HEK293T (cell line): ENCODE data around the gene DUS1L.

ENCODE experiments used
- CTCF ChIA-PET: fragments of 350-600 bp; formaldehyde crosslinking; extraction: SDS; loops from one replicate; lab custom pipeline; 2021; ENCODE audit warnings: antibody characterized with exemption, inconsistent platforms; lab: Yijun Ruan, JAX
- POLR2A ChIA-PET: fragments of 350-600 bp; formaldehyde crosslinking; extraction: SDS; loops from one replicate; lab custom pipeline; 2020; ENCODE audit warnings: antibody characterized with exemption, inconsistent platforms; lab: Yijun Ruan, JAX
- DNase-seq: peaks from one replicate; pipeline ENCODE4 v3.0.0; 2012; ENCODE audit warnings: mixed read lengths; ENCODE audit errors: extremely low spot score
- ARNT ChIP-seq: fragments of 450-650 bp; IDR thresholded peaks from 2 replicates; pipeline ENCODE4 v1.6.1; 2017; ENCODE audit warnings: mild to moderate bottlenecking
- BHLHE40 ChIP-seq: fragments of 450-650 bp; IDR thresholded peaks from 2 replicates; pipeline ENCODE4 v1.6.1; 2016; ENCODE audit warnings: mild to moderate bottlenecking, moderate library complexity, borderline replicate concordance
- CTBP1 ChIP-seq: fragments of 450-650 bp; IDR thresholded peaks from 2 replicates; pipeline ENCODE4 v1.6.1; 2016; ENCODE audit warnings: borderline replicate concordance
- ELF4 ChIP-seq: fragments of 450-650 bp; IDR thresholded peaks from 2 replicates; pipeline ENCODE4 v1.6.1; 2017; ENCODE audit warnings: antibody characterized with exemption
- FOXA1 ChIP-seq: fragments of 450-650 bp; IDR thresholded peaks from 2 replicates; pipeline ENCODE4 v1.6.1; 2016; ENCODE audit warnings: mild to moderate bottlenecking
- FOXK2 ChIP-seq: fragments of 450-650 bp; IDR thresholded peaks from 2 replicates; pipeline ENCODE4 v1.6.1; 2016; ENCODE audit warnings: mild to moderate bottlenecking
- FOXM1 ChIP-seq: fragments of 450-650 bp; IDR thresholded peaks from 2 replicates; pipeline ENCODE4 v1.6.1; 2017; ENCODE audit warnings: mild to moderate bottlenecking, borderline replicate concordance
- HDGF ChIP-seq: fragments of 450-650 bp; IDR thresholded peaks from 2 replicates; pipeline ENCODE4 v1.6.1; 2017; ENCODE audit warnings: antibody characterized with exemption, borderline replicate concordance
- L3MBTL2 ChIP-seq: fragments of 450-650 bp; conservative IDR thresholded peaks from 2 replicates; pipeline ENCODE4 v1.6.1; 2016; ENCODE audit warnings: mild to moderate bottlenecking
- LEF1 ChIP-seq: fragments of 450-650 bp; IDR thresholded peaks from 2 replicates; pipeline ENCODE4 v1.6.1; 2017; ENCODE audit warnings: mild to moderate bottlenecking, borderline replicate concordance
- NFRKB ChIP-seq: fragments of 450-650 bp; IDR thresholded peaks from 2 replicates; pipeline ENCODE4 v1.6.1; 2016; ENCODE audit warnings: mild to moderate bottlenecking, moderate library complexity
- SP1 ChIP-seq: fragments of 450-650 bp; IDR thresholded peaks from 2 replicates; pipeline ENCODE4 v1.6.1; 2017
- SUZ12 ChIP-seq: fragments of 450-650 bp; IDR thresholded peaks from 2 replicates; pipeline ENCODE4 v1.6.1; 2016; ENCODE audit warnings: mild to moderate bottlenecking
- TARDBP ChIP-seq: fragments of 450-650 bp; IDR thresholded peaks from 2 replicates; pipeline ENCODE4 v1.6.1; 2016
- ZNF384 ChIP-seq: fragments of 450-650 bp; IDR thresholded peaks from 2 replicates; pipeline ENCODE4 v1.6.1; 2016
- TF ChIP-seq, protein P1 (sequence below): fragments of 450-650 bp; IDR thresholded peaks from 2 replicates; pipeline ENCODE4 v1.6.1; 2016

Gene DUS1L

DNA sequence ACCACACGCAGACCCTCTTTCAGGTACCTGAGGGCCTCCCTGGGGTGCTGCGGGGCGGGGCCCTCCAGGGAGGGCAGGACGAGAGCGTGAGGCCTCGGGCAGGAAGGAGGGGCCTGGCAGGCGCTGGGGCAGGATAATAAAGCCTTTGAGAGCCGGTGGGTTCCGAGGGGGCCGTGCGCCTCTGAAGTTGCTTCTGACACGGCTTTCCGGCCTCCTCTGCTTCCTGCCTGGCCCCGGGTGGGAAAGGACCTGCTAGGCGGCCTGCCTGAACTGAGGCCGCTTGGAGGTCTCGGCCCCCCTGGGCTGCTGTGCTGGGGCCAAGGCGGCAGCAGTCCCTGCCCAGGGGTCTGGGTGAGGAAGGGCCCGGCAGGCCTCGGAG lies 53.4 kb downstream of the DUS1L start:
- TF ChIP-seq FOXK2: no peak
- TF ChIP-seq SP1: no peak
- TF ChIP-seq HDGF: no peak
- no peak for TF ChIP-seq NFRKB
- no peak for TF ChIP-seq L3MBTL2
- POLR2A ChIA-PET: interaction anchor here (1.5 kb wide), 1 partner anchor 11 kb away, joined by 4 read pairs; the partner anchor contains the start of genes CENPX and LRRC45
- DNase-seq: no peak
- CTCF ChIA-PET: no interaction called here

DNA sequence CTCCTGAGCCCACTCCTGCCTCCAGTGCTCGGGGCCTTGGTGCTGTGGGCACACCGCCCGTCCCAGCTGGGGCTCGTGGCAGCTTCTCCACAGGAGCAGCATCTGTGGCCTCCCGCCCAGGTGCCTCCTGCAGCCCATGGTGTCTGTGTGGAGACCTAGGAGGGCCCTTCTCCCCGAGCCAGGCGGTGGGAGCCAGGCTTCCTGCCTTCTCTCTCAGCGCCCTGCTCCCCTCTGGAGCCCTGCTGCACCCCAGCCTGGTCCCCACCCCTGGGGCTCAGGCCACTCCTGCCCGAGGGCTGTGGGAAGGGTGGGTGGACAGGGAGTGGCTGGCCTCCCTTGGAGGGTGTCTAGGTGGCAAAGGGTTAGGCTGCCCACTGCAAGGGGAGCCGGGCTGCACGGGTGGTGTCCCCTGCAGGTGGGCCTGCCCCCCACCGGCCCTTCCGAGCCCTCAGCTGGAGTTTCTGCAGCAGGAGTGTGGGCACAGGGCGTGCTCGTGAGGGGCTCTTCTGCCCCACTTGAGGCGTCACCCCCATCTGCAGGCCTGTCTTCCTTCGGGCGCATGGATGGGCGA lies 53.9 kb downstream of the DUS1L start:
- ChIA-PET CTCF (no interaction called here), POLR2A (no interaction called here)
- TF ChIP-seq ARNT: no peak
- no peak for TF ChIP-seq ZNF384
- no peak for TF ChIP-seq FOXM1
- no peak for TF ChIP-seq HDGF
- TF ChIP-seq, protein P1, sequence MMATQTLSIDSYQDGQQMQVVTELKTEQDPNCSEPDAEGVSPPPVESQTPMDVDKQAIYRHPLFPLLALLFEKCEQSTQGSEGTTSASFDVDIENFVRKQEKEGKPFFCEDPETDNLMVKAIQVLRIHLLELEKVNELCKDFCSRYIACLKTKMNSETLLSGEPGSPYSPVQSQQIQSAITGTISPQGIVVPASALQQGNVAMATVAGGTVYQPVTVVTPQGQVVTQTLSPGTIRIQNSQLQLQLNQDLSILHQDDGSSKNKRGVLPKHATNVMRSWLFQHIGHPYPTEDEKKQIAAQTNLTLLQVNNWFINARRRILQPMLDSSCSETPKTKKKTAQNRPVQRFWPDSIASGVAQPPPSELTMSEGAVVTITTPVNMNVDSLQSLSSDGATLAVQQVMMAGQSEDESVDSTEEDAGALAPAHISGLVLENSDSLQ: no peak
- TF ChIP-seq SP1: no peak
- TF ChIP-seq TARDBP: no peak
- TF ChIP-seq BHLHE40: no peak
- TF ChIP-seq CTBP1: no peak
- no peak for TF ChIP-seq FOXK2
- TF ChIP-seq ELF4: no peak
- TF ChIP-seq L3MBTL2: no peak
- no peak for TF ChIP-seq NFRKB
- no peak for TF ChIP-seq LEF1
- no peak for TF ChIP-seq FOXA1
- TF ChIP-seq SUZ12: no peak
- no peak for DNase-seq

DNA sequence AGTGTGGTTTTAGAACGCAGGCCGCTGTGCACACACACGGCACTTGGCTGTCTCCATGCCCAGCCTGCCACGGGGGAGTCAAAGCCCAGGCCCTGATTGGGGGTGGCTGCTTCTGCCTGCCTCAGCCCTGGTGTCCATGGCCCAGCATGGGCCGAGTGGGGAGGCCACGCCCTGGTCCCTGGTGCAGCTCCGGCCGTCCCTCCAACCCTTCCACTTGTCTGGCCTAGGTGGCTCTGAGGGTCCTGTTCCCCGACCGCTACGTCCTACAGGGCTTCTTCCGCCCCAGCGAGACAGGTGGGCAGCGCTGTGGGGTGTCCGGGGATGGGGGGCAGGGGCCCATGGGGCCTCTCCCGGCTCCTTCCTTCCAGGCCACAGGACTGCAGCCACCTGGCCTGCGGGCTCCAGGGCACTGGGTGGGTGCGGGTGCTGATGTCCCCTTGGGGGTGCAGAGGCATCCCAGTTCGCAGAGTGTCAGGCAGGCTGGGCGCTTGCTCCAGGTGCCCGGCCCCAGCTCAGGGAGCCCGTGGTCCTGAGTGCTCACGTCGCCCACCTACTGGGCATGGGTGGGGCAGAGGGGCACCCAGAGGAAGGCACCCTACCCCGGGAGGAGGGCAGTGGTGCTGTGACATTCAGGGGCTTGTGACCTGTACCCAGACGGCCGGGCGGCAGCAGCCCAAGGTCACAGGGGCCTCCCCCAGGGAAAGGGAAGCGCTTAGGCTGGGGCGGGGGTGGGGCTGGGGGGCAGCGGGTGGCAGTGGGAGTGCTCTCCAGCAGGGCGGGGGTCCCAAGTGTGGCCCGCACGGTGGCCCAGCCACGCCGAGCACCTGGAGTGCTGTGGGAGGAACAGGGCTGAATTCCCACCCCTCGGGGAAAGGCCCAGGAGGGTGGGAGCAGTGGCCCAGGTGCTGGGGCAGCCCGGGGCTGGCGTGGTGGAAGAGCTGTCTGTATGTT lies 54.8 kb downstream of the DUS1L start:
- ChIA-PET POLR2A (interaction anchor here (1.3 kb wide), 1 partner anchor 12 kb away, joined by 4 read pairs; the partner anchor contains the start of genes CENPX and LRRC45), CTCF (no interaction called here)
- no peak for TF ChIP-seq SUZ12
- no peak for TF ChIP-seq LEF1
- no peak for TF ChIP-seq FOXM1
- TF ChIP-seq, protein P1: no peak
- no peak for TF ChIP-seq FOXA1
- TF ChIP-seq L3MBTL2: no peak
- TF ChIP-seq FOXK2: no peak
- no peak for TF ChIP-seq NFRKB
- no peak for DNase-seq

DNA sequence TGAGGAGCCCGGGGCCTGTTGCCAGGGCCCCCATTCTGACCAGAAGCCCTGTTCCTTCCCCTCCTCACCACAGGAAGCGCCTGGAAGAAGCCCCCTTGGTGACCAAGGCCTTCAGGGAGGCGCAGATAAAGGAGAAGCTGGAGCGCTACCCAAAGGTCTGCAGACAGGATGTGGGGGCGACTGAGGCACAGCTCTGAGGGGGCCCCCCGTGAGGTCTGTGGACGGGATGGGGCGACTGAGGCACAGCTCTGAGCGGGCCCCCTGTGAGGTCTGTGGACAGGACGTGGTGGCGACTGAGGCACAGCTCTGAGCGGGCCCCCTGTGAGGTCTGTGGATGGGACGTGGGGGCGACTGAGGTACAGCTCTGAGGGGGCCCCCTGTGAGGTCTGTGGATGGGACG lies 56.2 kb downstream of the DUS1L start:
- CTCF ChIA-PET: interaction anchor here (0.7 to 2.0 kb wide), 2 partner anchors 10 to 50 kb away, joined by 4 to 6 read pairs; no protein-coding TSS in a partner anchor

DNA sequence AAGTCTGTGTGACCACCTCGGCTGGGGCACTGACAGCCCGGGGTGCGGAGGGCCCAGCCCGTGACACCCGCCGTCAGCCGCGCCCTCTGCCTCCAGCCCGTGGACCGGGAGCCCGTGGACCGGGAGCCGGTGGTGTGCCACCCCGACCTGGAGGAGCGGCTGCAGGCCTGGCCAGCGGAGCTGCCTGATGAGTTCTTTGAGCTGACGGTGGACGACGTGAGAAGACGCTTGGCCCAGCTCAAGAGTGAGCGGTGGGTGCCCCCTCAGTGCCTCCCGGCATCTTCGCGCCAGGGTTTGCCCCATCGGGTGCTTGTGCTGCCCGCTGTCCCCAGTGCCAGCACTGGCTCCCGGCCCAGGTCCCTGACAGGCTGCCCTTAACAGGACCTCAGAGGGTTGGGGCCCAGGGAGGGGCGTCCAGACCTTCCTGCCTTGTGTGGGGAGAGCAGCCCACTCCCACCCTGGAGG lies 56.6 kb downstream of the DUS1L start:
- no peak for DNase-seq
- POLR2A ChIA-PET: no interaction called here
- CTCF ChIA-PET: interaction anchor here (0.7 to 2.0 kb wide), 2 partner anchors 11 to 50 kb away, joined by 4 to 6 read pairs; no protein-coding TSS in a partner anchor
- TF ChIP-seq BHLHE40 (no peak), FOXK2 (no peak), FOXM1 (no peak), SP1 (no peak), SUZ12 (no peak), TARDBP (no peak), ZNF384 (no peak), L3MBTL2 (no peak), CTBP1 (no peak), LEF1 (no peak), NFRKB (no peak), HDGF (no peak), ELF4 (no peak)
- TF ChIP-seq, protein P1: no peak

More for the DNA sequence above, 56.2 kb downstream of the DUS1L start:
- TF ChIP-seq FOXM1 (no peak), CTBP1 (no peak), ELF4 (no peak)
- TF ChIP-seq, protein P1: no peak
- POLR2A ChIA-PET: interaction anchor here (1.1 to 1.3 kb wide), 2 partner anchors 13 to 89 kb away, joined by 3 to 4 read pairs; partner anchors contain the start of genes CENPX and LRRC45
- no peak for DNase-seq
